Brain microvascular endothelial cell (primary cell): ENCODE measurements around the gene HAUS5.

Experiments
- DNase-seq: peaks from one replicate; pipeline ENCODE4 v3.0.0-alpha.2; 2020
- H3K27ac ChIP-seq: fragments of 250-450 bp; sonication (Bioruptor Pico); 2 replicates; pipeline ENCODE4 v1.5.1; 2020; ENCODE audit warnings: mild to moderate bottlenecking, moderate library complexity
- H3K27me3 ChIP-seq: fragments of 250-450 bp; sonication (Bioruptor Pico); replicated peaks from 2 replicates; pipeline ENCODE4 v1.5.1; 2020; ENCODE audit warnings: mild to moderate bottlenecking
- H3K36me3 ChIP-seq: fragments of 250-450 bp; sonication (Bioruptor Pico); replicated peaks from 2 replicates; pipeline ENCODE4 v1.5.1; 2020; ENCODE audit warnings: mild to moderate bottlenecking
- H3K4me3 ChIP-seq: 2 replicates; pipeline ENCODE4 v1.5.1; 2011; ENCODE audit warnings: low read depth, mild to moderate bottlenecking, control low read depth, low read length, moderate library complexity
- in situ Hi-C: cut with HindIII; loops from 2 replicates; pipeline ENCODE4 v1.10.0; 2017; ENCODE audit warnings: low sequenced_read_pairs, low pct_ligation_motif_present
- TF ChIP-seq, protein P1 (sequence below): IDR thresholded peaks from 2 replicates; pipeline ENCODE4 v1.5.1; 2011; ENCODE audit warnings: low read depth, mild to moderate bottlenecking, moderate library complexity, low read length, control low read depth, inconsistent platforms; ENCODE audit errors: missing control alignments

Gene HAUS5

DNA sequence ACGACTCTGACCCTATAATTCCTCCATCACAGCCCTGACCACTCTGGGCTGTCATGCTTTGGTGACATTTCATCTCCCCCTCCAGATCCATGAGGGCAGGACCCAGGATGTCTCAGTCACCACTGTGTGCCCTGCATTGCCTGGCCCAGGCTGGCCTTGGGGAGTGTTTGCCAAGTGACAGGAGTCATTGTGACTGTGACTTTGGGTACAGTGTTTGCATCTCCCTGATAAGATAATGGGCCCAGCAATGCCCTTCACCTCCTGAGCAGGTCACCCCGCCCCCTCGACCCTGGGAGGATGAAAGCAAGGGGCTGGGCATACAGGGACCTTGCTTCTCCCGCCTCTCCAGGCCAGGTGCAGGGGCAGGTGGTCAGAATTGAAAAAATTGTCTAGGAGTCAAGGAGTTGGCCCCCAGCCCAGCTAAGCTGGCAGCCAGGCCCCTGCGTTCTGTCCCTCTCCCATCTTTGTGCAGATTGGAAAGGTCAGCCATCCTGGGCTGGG, 43.2 kb upstream of the HAUS5 start:
- in situ Hi-C loops: no loop called here
- no peak overlapping the region for H3K27ac ChIP-seq
- no peaks in the 10 kb centered on the region for H3K36me3 ChIP-seq
- TF ChIP-seq, protein P1, sequence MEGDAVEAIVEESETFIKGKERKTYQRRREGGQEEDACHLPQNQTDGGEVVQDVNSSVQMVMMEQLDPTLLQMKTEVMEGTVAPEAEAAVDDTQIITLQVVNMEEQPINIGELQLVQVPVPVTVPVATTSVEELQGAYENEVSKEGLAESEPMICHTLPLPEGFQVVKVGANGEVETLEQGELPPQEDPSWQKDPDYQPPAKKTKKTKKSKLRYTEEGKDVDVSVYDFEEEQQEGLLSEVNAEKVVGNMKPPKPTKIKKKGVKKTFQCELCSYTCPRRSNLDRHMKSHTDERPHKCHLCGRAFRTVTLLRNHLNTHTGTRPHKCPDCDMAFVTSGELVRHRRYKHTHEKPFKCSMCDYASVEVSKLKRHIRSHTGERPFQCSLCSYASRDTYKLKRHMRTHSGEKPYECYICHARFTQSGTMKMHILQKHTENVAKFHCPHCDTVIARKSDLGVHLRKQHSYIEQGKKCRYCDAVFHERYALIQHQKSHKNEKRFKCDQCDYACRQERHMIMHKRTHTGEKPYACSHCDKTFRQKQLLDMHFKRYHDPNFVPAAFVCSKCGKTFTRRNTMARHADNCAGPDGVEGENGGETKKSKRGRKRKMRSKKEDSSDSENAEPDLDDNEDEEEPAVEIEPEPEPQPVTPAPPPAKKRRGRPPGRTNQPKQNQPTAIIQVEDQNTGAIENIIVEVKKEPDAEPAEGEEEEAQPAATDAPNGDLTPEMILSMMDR: no peak
- no peaks in the 10 kb centered on the region for H3K27me3 ChIP-seq
- no peak overlapping the region for H3K4me3 ChIP-seq
- DNase-seq: no peak

DNA sequence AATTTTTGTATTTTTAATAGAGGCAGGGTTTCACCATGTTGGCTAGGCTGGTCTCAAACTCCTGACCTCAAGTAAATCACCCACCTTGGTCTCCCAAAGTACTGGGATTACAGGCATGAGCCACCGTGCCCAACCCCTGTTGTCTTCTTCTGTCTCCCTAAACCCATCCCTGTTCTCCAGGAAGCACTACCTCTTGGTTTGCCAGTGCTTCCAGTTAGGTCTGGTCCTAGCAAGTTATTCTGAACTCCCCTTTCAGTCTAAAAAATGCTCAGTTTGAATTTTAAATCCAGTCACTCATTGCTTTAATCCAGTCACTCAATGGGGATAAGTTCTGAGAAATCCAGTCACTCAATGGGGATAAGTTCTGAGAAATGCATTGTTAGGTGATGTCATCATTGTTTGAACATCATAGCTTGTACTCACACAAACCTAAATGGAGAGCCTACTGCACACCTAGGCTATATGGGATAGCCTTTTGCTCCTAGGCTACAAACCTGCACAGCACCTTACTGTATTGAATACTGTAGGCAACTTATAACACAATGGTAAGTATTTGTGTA, 41.0 kb upstream of the HAUS5 start:
- Histone ChIP-seq H3K36me3 (no peaks in the 10 kb centered on the region), H3K4me3 (no peak overlapping the region), H3K27me3 (no peaks in the 10 kb centered on the region), H3K27ac (no peak overlapping the region)
- DNase-seq: no peak
- in situ Hi-C loops: no loop called here
- TF ChIP-seq, protein P1: no peak

DNA sequence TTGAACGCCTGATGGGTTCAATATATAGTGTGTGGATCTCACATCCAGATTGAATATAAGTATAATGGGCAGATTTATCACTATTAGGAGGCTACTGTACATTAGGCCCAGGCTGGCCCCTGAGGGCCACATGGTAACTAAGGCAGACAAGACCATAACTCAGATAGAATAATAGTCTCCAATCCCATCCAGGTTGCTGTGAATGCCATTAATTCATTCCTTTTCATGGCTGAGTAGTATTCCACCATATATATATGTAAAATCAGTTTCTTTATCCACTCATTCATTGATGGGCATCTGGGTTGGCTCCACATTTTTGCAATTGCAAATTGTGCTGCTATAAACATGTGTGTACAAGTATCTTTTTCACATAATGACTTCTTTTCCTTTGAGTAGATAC, 34.6 kb upstream of the HAUS5 start:
- Histone ChIP-seq H3K4me3 (no peak overlapping the region), H3K36me3 (no peaks in the 10 kb centered on the region), H3K27me3 (no peaks in the 10 kb centered on the region), H3K27ac (no peak overlapping the region)
- in situ Hi-C loops: no loop called here
- no peak for DNase-seq
- TF ChIP-seq, protein P1: no peak

DNA sequence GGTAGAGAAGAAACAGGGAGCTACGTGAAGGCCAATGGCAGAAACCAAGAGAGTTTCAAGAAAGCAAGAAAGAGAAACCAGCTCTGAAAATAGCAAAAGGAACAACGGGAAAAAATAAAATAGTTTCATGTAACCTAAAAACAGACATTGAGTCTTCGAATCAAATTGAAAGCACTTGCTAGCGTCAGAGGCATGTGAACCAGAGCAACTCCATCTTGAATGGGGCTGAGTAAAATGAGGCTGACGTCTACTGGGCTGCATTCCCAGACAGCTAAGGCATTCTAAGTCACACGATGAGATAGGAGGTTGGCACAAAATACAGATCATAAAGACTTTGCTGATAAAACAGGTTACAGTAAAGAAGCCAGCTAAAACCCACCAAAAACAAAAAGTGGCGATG, 33.8 kb upstream of the HAUS5 start:
- TF ChIP-seq, protein P1: no peak
- DNase-seq: no peak
- H3K4me3 ChIP-seq: no peak overlapping the region
- no peak overlapping the region for H3K27ac ChIP-seq
- H3K27me3 ChIP-seq: no peaks in the 10 kb centered on the region
- H3K36me3 ChIP-seq: no peaks in the 10 kb centered on the region
- in situ Hi-C loops: no loop called here

DNA sequence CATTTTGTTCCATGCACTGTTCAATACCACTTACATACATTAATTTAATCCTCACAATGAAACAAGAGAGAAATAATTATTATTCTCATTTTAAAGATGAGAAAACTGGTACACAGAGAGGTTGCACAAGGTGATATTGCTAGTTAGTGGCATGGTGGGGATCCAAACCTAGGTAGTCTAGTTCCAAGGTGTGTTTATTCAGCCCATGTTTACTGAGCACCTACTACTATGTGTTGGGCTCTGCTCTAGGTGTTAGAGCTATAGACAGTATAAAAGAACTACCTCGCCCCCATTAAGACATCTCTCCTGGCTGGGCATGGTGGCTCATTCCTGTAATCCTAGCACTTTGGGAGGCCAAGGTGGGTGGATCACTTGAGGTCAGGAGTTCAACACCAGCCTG, 29.8 kb upstream of the HAUS5 start:
- Histone ChIP-seq H3K27ac (no peak overlapping the region), H3K4me3 (no peak overlapping the region), H3K27me3 (no peaks in the 10 kb centered on the region), H3K36me3 (no peaks in the 10 kb centered on the region)
- in situ Hi-C loops: no loop called here
- TF ChIP-seq, protein P1: no peak
- DNase-seq: no peak

DNA sequence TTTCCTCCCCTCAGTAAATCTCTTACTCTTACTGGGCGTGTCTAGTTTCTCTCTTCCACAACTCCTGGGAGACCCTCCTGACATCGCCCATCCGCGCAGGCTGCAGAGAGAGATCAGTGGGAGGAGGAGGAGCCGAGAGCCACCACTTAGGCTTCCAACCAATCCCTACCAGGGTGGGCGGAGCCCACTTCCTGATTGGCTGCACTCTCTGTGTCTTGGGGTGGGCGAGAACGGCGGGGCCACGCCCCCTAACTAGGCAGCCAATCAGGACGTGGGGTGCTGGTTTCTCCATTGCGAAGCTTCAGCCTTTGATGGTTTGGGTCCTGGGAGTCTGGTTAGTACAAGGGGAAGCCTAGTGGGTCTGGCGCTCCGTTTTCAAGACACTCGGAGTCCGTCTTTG, 26.7 kb upstream of the HAUS5 start, which contains the start of gene PMIS2:
TSS of gene PMIS2 (plus strand) at position 326 of the 400 bp plus-strand sequence. CDS start 87 bp downstream, outside the sequence.
- H3K27ac ChIP-seq: no peak within 1 kb of the TSS
- no peaks in the 10 kb centered on the region for H3K27me3 ChIP-seq
- no peak within 1 kb of the TSS for H3K4me3 ChIP-seq
- in situ Hi-C loops: no loop called here
- TF ChIP-seq, protein P1: no peak
- no peak for DNase-seq
- H3K36me3 ChIP-seq: no peaks in the 10 kb centered on the region
